HG03280 (cell line): ENCODE results near the gene WDR86.

ENCODE experiments used
- ATAC-seq: cut with Tn5 transposase; IDR thresholded peaks from one replicate; pipeline ENCODE4 v1.9.1; 2021; ENCODE audit warnings: mild to moderate bottlenecking, moderate library complexity; ENCODE audit not compliant: unreplicated experiment

WDR86 gene

DNA sequence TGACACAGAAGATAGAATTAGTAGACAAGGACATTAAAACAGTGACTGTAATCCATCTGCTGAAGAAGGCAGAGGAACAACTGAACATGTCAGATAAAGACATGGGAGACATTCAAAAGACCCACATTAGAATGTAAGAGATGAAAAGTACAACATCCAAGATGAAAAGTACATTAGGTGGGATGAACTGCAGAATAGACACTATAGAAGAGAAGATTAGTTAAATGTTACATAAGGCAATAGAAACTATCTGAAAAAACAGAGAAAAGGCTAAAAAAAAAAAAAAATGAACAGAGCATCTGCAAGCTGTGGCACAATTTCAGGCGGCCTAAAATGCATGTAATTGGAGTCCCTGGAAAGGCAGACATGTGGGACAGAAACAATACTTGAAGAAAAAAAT, 46.7 kb downstream of the WDR86 start:
- ATAC-seq, result no peak

DNA sequence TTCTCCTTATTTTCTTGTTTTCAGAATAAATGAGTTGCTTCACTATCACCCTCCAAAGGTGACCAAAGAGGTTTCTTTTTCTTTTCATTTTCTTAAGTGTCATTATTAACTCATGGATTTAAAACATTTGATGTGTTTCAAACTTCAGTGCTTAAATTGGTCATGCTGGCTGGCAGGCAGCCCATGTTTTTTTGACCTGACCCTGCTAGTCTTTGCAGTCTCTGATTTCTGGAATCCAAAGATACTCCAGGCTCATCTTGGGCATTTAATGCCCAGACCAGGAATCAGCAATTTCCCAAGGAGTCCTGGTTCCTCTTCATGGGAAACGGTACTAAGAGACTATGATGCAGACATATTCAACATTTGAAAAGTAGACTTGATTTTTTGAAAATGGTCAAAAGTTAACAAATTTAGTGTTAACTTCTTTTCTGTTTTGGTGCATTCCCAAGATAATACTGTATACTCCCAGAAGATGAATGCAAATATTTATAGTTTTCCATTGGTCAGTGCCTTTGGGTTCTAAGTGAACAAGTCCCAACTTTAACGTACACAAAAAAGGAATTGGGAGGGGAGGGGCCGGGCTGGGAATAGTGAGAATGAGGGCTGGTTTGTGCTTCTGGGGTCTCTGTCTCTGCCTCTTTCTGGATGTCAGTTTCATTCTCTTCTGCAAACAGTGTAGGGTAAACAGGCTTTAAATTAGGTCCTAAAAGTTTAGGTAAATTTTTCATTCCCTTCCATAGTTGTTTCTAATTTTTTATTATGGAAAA, 48.5 kb downstream of the WDR86 start:
- no peak for ATAC-seq

DNA sequence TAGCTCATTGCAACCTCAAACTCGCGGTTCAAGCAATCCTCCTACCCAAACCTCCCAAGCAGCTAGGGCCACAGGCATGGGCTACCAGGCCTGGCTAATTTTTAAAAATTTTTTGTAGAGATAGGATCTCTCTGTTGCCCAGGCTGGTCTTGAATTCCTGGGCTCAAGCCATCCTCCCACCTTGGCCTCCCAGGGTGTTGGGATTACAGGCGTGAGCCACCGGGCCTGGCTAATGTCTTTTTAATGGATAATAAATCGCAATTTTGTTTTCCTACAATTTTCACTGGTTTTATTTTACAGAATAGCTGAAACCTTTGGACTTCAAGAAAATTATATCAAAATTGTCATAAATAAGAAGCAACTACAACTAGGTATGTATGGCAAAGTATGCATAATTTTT, 57.3 kb downstream of the WDR86 start:
- no peak for ATAC-seq

DNA sequence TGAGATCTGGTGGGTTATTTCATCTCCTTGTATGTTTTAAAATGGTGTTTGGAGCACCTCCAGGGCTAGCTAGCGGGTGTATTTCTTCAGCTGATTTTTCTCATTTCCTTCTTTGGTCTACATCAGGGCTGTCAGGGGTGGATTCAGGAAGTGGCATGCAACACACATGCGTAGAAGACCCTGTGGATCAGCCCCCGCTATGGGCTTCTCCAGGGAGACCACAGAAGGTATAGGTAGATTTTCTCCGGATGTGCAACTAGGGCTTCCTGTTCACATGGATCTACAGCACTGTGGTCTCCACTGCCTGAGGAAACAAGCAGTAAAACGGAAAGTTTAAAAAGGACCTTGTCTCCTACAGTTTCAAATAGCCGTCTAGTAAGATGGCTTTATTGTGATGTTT, 57.9 kb downstream of the WDR86 start:
- ATAC-seq, result no peak

DNA sequence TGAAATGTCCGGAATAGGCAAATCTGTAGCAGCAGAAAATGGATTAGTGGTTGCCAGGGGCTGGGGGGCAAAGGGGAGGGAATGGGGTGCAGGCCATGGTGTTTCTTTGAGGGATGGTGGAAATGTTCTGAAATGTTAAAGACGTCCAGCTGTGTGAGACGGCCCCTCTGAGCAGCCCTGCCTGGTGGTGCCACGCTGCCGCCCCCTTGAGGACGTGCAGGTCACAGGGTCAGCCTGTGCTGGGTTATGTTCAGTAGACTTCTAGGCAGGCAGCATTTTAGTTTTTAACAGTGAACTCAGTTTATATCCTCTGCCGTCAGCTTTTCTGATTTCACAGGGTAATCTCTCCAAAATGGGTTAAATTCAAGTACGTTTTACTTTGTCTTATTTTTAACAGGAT, 58.8 kb downstream of the WDR86 start:
- ATAC-seq, result peak; percentile 29

DNA sequence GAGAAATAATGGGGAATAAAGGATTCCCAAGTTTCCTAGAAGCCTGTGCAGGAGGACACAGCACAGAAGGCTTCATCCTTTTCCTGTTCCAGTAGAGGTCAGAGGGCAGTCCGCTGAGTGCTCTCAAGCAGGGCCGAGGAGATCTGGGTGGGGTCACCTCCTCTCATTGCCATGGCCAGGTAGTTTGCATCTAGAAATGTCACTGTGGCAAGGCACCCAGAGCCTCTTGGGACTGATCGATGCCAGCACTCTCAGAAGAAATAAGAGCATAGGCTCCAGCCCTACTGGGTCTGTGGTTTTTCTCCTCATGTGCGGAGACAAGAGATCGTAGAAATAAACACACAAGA, 60.4 kb downstream of the WDR86 start:
- ATAC-seq, result peak; percentile 48

DNA sequence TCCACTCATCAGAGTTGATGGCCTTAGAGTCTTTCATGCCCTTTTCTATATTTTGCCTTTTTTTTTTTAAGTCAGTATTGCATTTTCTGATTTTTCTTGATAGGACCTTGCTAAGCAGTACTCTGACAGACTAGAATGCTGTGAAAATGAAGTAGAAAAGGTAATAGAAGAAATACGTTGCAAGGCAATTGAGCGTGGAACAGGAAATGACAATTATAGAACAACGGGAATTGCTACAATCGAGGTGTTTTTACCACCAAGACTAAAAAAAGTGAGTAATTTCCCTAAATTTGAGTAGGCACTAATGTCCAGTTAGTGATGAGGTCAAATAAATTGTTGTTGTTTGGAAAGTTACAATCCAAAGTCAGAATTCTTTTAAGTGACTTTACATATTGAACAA, 60.9 kb downstream of the WDR86 start:
- ATAC-seq, result no peak

DNA sequence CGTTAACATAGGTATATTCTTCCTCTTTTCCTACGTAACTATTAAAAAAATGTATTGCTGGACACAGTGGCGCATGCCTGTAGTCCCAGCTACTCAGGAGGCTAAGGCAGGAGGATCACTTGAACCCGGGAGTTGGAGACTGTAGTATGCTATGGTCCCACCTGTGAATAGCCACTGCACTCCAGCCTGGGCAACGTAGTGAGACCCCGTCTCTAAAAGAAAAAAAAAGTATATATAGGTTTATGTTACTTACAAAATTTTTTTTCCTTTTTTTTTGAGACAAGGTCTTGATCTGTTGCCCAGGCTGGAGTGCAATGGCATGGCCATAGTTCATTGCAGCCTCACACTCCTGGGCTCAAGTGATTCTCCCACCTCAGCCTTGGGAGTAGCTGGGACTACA, 62.6 kb downstream of the WDR86 start:
- no peak for ATAC-seq

DNA sequence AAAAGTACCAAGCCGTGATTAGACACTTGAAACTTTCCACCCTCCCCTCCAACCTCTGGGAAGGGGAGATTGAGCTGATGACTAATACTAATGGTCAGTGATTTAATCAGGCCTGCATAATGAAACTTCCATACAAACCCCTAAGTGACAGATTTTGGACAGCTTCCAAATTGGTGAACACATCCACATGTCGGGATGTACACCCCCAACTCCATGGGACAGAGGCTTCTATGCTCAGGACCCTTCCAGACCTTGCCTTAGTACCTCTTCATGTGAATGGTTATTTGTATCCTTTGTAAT, 63.4 kb downstream of the WDR86 start:
- no peak for ATAC-seq

DNA sequence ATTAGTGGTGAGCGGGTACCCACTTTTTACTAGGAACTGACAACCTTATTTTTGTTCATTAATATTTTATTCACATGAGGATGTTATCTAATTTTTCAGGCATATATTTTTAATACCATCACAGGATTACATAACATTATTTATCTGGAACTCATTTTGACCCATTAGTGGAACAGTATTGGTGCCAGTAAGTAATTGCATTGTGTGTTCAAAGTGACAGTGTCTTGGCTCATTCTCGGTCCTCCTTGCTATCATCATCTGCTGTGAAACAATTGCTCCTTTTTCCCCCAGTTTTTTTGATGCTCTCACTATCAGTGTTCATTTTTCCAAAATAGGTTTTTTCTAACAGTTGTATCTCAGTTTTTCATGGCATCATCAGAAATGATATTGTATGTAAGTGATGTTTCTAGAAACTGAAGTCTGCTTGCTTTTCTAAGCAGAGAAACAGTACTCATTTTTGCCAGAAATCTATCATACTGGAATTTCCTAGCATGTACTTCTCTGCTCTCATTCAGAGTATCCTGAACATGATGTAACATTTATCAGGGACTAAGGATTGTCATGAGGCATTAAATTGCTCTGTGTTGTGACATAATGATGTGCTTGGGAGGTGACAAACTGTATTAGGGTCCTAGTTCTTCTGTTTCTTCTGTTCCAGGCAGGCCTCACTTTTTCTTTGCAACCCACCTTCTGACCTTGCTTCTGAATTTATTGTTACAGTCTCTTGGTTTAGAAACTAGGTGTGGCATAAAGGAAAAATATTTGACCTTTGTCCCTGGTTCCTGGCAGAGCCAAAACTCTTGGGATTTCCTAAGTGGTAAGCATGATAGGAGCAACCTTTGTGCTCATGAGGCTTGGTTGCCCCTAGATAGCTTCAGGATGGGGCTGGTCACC, 64.0 kb downstream of the WDR86 start:
- no peak for ATAC-seq

DNA sequence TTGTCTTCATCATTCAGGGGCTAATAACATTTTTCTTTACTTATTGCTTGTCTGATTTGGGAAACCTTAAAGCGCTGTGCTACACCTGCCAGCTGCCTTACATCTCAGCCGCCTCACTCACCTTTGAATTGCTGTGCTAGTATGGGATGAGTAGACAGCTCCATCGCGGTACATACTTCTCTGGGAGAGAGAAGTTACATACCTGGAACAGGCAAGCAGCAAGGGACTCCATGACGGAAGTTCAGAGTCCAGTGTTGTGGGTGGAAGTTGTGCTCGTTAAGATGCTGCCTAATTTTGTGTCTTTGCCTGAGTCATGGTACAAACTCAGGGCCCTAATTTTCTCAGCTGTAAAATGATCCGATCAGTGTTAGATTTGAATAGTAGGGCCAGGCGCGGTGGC, 66.3 kb downstream of the WDR86 start:
- ATAC-seq, result no peak

DNA sequence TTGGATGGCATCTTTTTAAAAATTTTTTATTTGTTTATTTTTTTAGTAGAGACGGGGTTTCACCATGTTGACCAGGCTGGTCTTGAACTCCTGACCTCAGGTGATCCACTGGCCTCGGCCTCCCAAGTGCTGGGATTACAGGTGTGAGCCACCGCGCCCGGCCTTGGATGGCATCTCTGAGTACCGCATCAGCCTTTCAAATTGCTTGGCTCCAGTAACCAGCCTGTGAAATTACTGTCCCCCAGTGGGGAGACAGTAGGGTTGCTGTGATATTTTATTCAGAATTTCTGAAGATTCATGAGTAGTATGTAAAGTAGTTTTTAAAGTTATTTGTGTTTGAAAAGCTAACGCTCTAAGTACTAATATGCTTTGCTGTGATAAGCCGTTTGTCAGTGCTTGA, 67.0 kb downstream of the WDR86 start:
- no peak for ATAC-seq

DNA sequence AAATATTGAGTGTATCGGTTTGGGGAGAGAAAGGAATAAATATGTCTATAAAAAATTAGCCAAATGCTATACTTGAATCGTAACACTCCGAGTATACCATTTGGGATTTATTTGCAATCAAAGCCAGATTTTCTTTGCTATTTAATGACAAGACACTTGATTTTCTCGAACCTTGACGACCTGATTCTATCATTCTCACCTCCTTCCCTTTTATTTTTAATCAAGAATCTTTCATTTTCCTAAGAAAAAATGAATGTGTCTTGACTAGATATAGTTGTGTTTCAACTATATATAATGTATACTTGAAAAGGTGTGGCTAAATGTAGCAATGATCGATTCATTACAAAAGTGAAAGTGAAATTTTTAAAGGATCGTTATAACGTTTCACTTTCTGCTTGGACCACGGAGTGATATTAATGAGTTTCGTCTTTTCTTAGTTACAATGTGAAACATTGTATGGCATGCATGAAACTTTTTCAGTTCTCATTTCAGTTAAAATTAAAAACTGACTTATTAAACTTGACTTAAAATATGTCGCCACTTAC, 67.7 kb downstream of the WDR86 start:
- peak; percentile 60 for ATAC-seq

DNA sequence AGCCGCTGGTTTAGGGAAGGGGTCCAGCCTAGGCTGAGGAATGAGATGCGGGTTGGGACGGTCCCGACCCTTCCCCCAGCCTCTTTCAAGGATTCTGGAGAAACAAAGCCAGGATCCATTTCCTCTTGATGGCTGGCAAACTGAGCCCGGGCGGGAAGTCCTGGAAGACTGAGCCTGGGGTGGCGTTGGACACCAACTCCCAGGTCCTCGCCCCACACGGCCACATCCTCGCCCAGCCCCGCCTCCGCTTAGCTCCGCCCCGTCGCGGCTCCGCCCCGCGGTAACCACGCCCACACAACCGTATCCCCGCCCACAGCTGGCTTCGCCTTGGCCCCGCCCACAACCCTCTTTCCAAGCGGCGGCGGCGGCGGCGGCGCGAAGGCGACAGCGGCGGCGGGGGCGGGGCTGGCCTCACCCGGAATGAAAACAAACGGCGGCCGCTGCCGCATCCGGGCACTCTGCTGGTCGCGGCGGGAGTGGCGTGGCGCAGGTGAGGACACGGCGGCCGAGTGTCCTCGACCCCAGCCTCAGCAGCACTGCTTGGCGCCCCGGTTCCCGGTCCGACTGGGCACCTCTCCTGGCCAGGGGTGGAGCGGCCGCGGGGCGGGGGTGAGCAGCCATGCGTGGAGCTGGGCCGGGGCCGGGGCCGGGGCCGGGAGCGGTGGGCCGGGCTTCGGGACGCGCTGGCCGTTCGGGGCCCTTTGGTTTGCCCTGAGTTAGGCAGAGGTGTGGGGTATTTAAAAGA, 68.3 kb downstream of the WDR86 start, which contains the start of gene NUB1:
TSS of gene NUB1 (plus strand) at position 456 of the 745 bp plus-strand sequence. CDS start 3,538 bp downstream, outside the sequence.
- ATAC-seq, result peak; percentile 67

DNA sequence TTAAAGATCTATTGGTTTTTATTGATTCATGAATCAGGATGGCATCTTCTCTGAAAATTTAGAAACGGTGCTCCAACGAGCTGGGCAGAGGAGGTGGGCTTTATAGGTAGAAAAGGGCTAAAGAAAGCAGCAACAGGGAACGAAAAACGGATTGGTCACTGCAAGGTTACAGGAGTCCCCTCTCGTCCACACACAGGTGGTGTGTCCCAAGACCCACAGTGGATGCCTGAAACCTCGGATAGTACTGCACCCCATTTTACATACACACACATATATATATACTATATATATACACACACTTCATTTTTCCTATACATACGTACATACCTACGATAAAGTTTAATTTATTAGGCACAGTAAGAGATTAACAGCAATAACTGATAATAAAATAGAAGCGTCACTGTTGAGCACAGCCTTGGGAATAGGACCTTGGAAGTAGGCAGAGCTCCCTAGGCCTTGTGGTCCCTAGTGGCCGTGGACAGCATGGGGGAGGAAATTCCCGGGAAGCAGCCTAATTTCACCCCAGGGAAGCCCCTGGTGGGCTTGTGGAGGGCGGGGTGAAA, 69.0 kb downstream of the WDR86 start:
- ATAC-seq, result no peak

DNA sequence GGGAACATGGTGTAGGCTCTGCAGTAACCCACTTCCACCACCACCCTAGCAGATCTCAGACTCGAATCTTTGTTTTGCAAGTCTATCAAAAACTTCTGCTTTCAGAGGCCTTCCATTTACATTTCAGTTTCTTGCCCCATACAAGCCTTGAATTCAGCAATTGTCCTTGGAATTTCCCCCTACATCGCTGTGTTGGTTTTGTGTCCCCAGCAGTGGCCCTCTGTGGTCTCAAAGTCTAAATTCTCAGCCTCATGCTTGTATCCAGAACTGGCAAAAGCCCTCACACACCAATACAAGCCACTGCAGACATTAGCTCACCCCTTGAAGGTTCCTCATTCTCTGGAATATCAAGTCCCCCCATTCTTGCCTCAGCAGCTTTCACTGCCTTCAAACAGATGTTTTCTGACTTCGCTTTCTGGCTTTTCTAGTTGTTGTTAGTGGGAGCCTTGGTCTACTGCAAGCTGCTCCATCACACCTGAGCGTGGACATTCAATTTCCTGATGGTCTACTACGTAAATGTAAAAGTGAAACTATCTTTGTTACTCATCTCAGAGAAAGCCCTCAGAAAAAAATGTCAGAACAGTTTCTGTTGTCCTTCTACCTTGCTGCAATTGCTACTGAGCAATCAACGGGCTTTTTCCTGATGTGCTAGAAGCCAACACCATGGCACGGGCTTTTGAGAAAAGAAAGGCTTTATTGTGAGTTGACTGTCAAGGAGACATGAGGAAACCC, 70.0 kb downstream of the WDR86 start:
- peak; percentile 35 for ATAC-seq

DNA sequence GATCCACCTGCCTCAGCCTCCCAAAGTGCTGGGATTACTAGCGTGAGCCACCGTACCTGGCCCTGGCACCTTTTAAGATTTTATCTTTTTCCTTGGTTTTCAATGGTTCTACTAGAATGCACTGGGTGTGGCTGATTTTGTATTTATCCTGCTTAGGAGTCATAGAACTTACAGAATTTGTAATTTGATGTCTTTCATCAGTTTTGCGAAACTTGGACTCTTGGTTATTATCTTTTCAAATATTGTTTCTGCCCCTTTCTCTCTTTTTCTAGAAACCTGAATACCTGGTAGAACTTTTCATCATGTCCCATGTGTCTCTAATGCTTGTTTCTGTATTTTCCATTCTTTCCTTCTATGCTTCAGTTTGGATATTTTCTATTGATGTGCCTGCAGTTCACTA, 71.0 kb downstream of the WDR86 start:
- no peak for ATAC-seq

DNA sequence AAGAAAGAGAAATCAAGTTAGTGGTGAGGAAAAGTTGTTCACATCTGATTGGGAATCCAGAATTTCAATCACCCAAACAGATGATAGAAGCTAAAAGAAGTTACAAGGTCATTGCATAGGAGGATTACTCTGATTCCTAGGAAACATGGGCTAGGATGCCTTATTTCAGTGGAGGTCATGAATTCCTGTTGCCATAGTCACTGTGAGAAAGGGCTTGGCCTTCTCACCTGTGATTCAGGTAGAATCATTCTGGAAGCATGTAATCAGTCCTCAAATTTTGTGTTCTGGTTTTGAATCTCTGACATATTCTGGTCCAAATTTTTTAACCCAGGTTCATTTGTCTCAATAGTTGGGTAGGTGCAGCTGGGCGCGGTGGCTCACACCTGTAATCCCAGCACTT, 72.5 kb downstream of the WDR86 start:
- ATAC-seq, result no peak

DNA sequence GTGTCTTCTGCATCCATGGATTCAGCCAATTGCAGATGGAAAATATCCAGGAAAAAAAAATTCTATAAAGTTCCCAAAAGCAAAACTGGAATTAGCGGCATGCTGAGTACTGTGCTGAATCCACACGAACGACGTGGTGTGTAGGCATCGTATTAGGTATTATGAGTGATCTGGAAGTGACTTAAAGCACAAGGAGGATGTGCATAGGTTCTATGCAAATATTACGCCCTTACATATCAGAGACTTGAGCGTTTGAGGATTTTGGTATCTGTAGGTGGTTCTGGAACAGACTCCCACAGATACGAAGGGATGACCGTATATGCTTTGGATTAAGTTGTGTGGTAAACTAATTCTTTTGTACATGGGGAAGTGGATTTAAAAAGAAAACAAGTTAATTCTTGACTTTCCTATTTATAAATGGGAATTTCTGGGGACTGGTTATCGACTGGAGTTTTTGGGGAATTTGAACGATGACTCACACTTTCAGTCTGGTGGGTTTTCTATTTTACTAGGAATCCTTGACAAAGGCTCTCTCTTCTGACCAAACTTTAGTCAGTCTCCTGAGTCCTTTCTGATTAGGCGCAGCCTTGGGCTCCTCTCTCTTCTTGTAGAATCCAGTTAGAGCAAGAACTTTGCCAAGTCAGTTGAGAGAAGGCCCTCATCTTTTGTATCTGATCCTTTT, 73.7 kb downstream of the WDR86 start:
- ATAC-seq, result no peak

DNA sequence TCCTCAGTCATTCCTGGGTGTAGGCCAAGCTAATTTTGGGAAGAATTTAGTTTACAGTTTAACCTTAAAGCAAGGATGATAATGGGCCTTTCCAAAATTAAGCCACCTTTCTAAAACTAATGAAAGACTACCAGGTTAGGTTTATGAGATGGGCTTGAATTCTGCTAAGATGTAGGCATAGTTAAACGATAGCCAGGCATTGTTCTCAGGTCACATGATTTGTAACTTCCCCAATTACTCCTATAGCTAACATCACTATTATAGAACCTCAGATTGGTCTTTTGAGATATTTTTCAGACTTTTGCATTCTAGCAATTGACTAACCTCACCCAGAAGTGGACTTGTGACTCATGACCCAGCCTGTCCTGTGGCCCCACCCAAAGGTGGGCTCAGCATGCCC, 75.2 kb downstream of the WDR86 start:
- no peak for ATAC-seq
